GM23248 (cell line): ENCODE measurements around the gene TMEM271.

Experiments used
- EZH2 ChIP-seq: fragments of 200-600 bp; sonication (generic); IDR thresholded peaks from 2 replicates; pipeline ENCODE4 v1.6.1; 2018; ENCODE audit warnings: antibody characterized with exemption, mild to moderate bottlenecking; ENCODE audit not compliant: insufficient read depth, poor library complexity, severe bottlenecking
- EZH2phosphoT487 ChIP-seq: fragments of 200-600 bp; sonication (generic); IDR thresholded peaks from 2 replicates; pipeline ENCODE4 v1.6.1; 2018; ENCODE audit warnings: antibody characterized with exemption, moderate library complexity, mild to moderate bottlenecking, low read depth; ENCODE audit not compliant: insufficient read depth

DNA sequence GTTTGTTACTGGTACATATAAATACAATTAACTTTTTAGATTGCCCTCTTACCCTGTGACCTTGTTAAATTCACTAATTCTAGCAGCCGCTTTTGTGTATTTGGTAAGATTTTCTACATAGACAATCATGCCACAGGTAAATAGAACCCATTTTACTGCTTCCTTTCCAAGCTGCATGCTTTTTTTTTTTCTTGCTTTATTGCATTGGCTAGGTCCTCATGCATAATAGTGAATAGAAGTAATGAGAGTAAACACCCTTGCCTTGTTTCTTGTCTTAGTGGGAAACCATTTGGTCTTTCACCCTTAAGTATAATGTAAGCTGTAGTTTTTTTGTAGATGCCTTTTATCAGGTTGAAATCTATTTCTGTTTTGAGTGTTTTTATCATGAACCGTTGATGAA is 7.7 kb upstream of the TMEM271 start:
- no peak for TF ChIP-seq EZH2
- TF ChIP-seq EZH2phosphoT487, result no peak
